ENCODE results near the gene TNXB. TPM values are rescaled to one million over a fixed set of nuclear protein-coding genes. Genes with fewer than 3 reads are reported as not detected.

TNXB gene
- total and polyA plus RNA-seq, 9 of the 15 experiments (the other 6 are each of a cell fraction or from before 2014, with no cell fraction given), result 0.14 to 28.1 (median 12.4) TPM

- TF ChIP-seq C11orf30 (IDR thresholded peaks at IDR 0.05; ENCODE audit: low read depth) (peak; percentile 90), JUN (IDR thresholded peaks at IDR 0.05; ENCODE audit: borderline replicate concordance, low read depth, low read length) (no peak), JUN (CRISPR knock-in tag; IDR thresholded peaks at IDR 0.05; ENCODE audit: borderline replicate concordance) (no peak), ZNF253 (CRISPR knock-in tag; conservative IDR thresholded peaks at IDR 0.05) (no peak), MAZ (CRISPR knock-in tag; conservative IDR thresholded peaks at IDR 0.05 in 1 of 2, IDR thresholded peaks at IDR 0.05 in 1 of 2) (peak in 1 of 2 experiments; percentile 72), MAX (CRISPR knock-in tag; IDR thresholded peaks at IDR 0.05) (no peak), U2AF1 (optimal IDR thresholded peaks at IDR 0.05; ENCODE audit: low read depth, low read length) (no peak), ZNF232 (CRISPR knock-in tag; IDR thresholded peaks at IDR 0.05) (no peak), FOXK1 (CRISPR knock-in tag; IDR thresholded peaks at IDR 0.05; ENCODE audit: borderline replicate concordance) (no peak), NCOR1 (IDR thresholded peaks at IDR 0.05) (peak; percentile 47), CBX5 (IDR thresholded peaks at IDR 0.05; ENCODE audit: borderline replicate concordance, low read depth) (no peak), ZFP91 (CRISPR knock-in tag; IDR thresholded peaks at IDR 0.05) (0 out of 2 replicates have a peak, but pooled peaks have one; percentile 21), MXI1 (IDR thresholded peaks at IDR 0.05; ENCODE audit: low read depth, low read length) (peak; percentile 2; the same call in 1 of the 2 replicates), JUND (IDR thresholded peaks at IDR 0.05; ENCODE audit: borderline replicate concordance, low read depth, low read length) (peak; percentile 94), JUND (tag; IDR thresholded peaks at IDR 0.05; ENCODE audit: borderline replicate concordance, low read depth, low read length) (peak; percentile 55; the same call in 1 of the 3 replicates), HNRNPH1 (optimal IDR thresholded peaks at IDR 0.05; ENCODE audit: low read depth, low read length) (no peak), ZBTB26 (CRISPR knock-in tag; IDR thresholded peaks at IDR 0.05) (no peak), MLLT1 (IDR thresholded peaks at IDR 0.05) (peak; percentile 60 to 77; a peak in 3 of 4 replicates), ZNF551 (CRISPR knock-in tag; IDR thresholded peaks at IDR 0.05) (no peak), ZNF830 (CRISPR knock-in tag; IDR thresholded peaks at IDR 0.05) (no peak), ZSCAN32 (CRISPR knock-in tag; IDR thresholded peaks at IDR 0.05) (no peak), CREB1 (IDR thresholded peaks at IDR 0.05) (peak; percentile 99), CREB1 (CRISPR knock-in tag; IDR thresholded peaks at IDR 0.05) (peak; percentile 99), SMAD4 (CRISPR knock-in tag; conservative IDR thresholded peaks at IDR 0.05) (no peak; the same call in 1 of the 2 replicates), XRCC3 (IDR thresholded peaks at IDR 0.05) (no peak)
Measured at GRCh38 chr6:32153564-32154513, 44.7 kb upstream of the TNXB start, which contains the start of gene PPT2 (continued).

Data from K562 (cell line).